Inflammatory macrophage treated with lipopolysaccharide for 1 hour (primary cell): ENCODE measurements around the gene ANXA8.

ENCODE experiments used
- DNase-seq, 2 donors: peaks; one replicate each; pipeline ENCODE4 v3.0.0-alpha.2; 2020 to 2022

The ANXA8 gene

DNA sequence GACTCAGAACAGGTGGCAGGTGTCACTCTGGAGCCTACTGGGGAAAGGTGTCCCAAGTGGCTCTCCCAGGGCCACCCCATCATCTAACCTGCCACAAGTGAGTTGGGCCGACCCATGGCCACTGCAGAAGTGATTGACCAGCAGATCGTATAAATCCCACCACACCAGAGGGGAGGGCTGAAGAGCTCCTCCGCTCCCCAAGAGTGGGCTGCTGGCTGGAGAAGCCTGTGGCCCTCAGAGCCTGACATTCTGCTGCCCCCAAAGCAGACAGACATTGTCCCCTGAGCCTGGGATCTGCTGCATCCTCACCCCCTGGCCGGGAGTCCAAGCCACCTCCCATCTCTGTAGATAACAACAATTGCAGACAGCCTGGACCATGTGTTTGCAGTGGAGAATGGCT is 36.7 kb downstream of the ANXA8 start:
- no peak for DNase-seq

DNA sequence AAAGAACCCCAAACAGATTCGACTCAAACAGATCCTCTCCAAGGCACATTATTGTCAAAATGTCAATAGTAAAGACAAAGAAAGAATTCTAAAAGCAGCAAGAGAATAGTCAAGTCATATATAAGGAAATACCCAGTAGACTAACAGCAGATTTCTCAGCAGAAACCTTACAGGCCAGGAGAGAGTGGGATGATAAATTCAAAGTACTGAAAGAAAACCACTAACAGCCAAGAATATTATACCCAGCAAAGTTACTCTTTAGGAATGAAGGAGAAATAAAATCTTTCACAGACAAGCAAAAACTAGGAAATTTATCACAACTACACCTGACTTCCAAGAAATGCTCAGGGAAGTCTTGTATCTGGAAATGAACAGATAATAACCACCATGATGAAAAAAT is 38.2 kb downstream of the ANXA8 start:
- DNase-seq = no peak

DNA sequence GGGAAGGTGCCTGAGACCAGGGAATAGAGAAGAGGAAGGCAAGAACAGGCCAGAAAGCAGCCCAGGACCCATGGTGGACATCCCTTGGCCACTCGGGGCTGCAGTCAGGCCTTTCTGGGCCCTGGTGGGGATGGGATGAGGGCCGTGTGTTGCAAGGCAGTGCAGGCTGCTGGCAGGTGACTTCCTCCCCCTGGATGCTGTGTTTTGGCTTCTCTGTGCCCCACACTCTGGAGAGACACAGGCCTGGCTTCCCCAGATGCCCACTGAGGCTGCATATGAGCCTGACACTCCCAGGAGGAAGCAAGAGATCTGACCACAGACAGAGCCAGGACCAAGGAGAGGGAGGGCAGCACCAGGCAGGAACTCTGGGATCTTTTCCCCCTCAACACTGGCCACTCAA is 39.9 kb downstream of the ANXA8 start:
- DNase-seq = no peak

DNA sequence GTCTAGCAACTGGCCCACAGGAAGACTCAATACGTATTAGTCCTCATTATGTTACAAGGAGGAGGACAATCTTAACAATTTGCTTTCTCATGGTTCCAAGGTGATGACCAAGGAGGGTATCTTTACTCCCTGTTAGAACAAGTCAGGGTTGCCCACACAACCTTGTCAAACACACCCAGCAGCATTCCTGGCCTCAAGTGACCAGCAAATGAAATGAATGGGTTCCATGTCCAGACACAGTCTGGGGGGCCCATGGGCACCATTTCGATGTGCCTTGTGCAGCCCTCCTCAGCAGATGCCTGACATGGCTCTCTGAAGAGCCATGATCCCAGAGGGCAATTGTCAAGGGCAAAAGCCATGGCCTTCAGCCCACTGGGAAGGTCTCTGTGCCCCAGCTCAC is 40.8 kb downstream of the ANXA8 start:
- no peak for DNase-seq

DNA sequence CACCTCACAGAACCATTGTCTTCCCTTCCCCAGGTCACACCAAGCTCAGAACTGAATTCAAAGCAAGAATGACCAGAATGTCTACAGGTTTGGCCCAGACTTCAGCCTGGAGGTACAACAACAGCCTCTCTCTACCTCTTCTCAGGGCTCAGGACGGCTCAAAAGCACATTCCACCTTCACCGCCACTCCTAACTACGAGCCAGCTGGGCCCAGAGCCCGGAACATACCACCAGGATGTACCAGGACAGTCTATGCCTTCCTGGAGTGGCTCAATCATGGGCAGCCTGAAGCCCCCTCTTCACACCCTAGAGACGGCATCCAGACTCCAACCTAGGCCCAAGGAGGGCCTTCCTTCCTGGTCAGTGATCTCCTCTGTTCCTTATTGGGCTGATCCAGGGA is 41.6 kb downstream of the ANXA8 start:
- DNase-seq = no peak

DNA sequence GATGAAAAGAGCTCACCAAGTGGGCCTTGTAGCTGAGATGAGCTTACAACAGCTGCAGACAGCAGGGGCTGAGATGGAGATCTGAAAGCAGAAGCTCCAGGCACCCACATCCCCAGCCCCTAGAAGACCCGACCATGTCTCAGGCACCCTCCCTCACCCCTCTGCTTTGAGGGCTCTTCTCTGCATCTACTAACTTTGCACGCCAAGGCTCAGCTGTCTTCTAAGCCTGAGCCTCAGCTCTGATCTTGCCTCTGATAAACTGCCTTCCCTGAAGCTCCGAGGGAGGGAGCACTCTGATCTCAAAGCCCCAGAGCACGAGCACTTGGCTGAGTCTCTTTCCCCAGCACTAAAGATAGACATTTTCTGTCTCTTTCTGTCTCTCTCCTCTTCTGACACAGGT is 42.0 kb downstream of the ANXA8 start:
- no peak for DNase-seq

DNA sequence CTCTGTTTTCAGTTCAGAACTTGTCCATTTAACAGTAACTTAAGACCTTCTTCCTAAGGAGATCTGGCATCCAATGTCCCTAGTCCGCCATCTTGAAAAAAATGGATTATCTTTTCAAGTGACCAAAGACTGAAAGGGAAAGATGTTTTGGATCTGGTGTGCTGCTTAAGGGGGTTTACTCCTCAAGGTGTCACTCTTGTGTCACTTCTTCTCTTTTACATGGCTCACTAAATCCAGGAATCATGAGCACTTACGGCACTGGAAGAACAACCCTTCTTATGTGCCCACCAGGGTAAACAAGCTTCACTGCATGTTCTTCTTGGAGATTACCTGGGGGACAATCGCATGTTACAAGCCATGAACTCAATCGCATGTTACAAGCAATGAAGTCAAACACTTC is 43.7 kb downstream of the ANXA8 start:
- no peak for DNase-seq

DNA sequence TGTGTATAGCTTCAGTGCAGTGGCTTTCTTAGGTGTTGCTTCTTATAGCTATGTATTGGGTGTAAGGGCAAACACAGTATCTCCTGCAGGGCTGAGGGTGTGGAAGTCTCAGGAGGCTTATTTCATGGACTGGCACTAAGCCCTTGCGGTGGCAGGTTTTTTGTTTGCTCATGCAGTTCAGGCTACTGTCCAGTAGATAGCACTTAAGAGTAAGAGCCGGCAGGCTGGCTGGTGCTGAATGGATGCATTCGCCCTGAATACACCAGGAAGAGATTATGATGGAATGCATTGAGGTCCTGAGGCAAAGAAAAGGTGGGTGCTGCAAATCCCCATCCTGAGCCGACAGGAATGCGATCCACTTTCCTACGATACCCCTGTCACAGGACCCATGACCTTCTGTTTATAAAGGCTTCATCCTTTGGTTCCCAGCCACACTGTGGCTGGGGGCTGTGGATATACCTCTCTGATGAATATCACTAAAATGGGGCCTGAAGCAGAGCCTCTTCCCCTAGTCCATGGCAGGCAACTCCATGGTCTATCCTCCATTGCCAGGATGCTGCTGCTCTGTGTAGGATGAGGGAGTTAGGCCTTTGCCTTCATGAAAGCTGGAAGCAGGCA is 44.9 kb downstream of the ANXA8 start:
- DNase-seq = peak; percentile 5 to 7

DNA sequence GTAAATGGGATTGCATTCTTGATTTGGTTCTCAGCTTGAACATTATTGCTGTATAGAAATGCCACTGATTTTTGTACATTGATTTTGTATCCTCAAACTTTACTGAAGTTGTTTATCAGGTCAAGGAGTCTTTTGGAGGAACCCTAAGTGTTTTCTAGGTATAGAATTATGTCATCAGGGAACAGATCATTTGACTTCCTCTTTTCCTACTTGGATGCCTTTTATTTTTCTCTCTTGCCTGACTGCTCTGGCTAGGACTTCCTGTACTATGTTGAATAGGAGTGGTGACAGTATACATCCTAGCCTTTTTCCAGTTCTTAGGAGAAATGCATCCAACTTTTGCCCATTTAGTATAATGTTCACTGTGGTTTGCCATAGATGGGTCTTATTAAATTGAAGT is 48.8 kb downstream of the ANXA8 start:
- DNase-seq = peak; percentile 4 to 8

DNA sequence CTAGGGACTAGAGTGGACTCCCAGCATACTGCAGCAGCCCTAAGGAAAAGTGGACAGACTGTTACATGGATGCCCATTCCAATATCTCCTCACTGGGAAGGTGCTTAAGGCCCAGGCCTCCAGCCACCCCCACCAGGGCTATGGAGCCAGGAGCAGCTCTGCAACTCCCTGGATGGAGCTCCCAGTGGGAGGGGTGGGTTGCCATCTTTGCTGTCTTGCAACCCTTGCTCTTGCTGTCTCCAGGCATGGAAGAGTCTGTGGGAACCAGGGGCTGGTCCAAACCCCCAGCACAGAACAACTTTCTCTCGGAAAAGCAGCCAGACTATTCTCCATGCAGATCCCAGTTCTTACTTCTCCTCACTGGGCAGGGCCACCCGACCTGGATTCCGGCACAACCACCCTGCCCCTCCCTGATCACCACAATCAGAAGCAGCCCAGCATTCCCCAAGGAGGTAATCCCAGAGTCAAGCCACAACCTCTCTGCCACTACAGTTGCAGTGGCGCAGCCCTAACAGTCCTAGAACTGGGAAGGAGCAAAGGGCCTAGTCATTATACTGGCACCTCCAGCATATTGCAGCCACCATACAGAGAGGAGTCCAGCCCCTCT is 58.0 kb downstream of the ANXA8 start:
- DNase-seq = no peak

DNA sequence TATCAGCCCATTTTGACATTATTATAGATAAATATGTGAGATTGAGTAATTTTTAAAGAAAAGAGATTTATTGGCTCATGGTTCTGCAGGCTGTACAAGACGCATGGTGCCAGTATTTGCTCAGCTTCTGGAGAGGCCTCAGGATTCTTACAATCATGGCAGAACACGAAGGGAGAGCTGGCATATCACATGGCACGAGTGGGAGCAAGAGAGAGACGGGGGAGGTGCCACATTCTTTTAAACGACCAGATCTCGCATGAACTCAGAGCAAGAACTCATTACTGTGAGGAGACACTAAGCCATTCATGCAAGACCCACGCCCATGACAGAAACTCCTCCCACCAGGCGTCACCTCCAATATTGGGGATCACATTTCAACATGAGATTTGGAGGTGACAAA is 59.7 kb downstream of the ANXA8 start:
- DNase-seq = no peak

DNA sequence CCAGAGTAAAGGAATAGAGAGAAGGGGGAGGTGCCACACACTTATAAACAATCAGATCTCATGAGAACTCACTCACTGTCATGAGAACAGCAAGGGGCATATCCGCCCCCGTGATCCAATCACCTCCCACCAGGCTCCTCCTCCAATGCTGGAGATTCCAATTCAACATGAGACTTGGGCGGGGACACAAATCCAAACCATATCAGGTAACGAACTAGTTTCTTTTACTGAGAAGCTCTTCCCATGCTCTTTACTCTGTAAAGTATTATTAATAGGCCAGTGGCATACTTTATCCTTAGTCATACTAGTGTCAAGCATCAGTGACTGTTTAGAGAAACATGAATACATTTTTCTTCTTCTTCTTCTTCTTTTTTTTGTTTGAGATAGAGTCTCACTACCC is 60.4 kb downstream of the ANXA8 start:
- DNase-seq = no peak

DNA sequence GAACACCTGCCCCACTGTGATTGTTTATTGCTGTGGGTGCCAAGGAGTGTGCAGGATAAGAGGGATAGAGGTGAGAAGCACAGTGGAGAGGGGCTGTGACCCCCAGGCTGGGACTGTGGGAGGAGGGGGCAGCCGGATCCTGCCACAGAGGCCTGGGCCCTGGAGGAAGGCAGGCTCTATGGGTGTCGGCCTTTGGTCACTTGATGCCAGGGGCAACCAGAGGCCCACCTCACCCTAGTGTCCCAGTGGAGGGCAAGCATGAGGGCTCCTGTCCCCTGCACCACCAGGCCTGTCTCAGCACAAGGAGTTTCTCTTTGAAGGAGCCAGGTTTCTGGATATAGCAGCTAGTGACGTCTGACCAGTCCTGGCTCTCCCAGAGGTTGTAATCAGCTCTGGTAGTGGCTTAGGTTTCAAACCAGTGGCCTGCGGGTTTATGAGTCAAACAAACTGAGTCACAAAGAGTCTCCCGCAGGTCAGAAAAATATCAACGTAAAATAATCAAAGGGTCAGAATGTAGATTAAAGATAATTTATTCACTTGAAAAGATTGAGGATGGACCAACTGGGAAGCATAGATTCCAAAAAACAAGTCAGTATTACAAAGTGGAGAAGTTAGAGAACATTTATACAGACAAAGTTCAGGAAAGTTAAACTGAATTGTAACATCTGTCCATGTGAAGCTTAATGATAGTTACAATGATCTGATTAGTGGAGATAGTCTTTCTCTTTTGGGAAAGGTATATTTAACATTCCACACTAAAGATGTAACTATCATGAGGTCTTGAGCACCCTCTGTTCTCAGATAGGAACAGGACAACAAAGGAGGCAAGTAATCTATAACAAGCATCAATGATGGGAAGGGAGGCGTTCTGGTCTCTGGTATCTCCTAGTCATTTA is 62.6 kb downstream of the ANXA8 start:
- DNase-seq = no peak

DNA sequence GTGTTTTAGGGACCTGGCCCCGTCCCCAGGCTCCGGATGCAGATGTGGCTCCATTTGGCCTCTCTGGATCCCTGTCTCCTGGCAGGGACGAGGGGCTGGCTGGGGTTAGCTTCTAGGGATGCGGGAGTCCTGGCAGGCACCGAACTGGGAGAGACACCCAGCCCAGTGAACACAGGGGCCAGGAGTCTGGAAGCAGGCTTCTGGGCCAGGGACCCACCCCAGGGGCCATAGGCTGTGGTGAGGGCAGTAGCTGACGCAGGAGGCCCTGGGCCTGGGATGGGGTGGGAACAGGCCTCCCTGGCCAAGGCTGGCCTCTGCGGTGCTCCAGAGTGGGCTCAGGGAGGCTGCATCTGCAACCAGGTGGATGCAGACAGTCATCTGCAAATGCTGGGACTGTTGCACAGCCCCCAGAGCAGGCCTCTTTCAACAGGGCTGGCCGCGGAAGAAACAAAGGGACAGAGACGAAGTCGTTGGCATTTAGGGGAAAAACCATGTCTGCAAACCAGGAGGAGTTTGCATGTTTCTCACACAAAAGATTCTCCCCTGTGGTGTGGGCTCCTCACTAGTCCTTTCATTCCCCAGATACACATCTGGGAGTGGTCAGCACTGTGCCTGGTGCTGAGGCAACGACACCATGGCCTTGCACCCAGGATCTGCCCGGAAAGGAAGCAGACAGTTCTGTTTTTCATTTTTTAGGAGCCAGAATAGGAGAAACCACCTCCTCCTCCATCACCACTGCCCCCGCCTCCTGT is 63.4 kb downstream of the ANXA8 start:
- DNase-seq = no peak

DNA sequence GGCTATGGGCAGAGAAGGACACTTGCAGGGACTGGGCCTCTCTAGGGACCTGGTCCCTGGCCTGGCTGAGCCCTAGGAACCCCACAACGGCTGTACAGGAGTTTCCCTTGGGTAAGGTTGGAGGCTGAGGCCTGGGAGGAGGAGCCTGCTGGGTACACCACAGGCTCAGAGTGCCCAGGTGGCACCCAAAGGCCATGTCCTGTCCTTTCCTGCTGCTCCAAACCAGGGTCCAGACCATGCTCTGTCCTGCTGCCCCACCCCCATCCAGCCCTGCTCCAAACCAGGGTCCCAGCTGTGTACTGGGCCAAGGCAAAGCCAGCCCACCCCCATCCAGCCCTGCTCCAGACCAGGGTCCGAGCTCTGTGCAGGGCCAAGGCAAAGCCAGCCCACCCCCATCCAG is 64.5 kb downstream of the ANXA8 start:
- DNase-seq = no peak

DNA sequence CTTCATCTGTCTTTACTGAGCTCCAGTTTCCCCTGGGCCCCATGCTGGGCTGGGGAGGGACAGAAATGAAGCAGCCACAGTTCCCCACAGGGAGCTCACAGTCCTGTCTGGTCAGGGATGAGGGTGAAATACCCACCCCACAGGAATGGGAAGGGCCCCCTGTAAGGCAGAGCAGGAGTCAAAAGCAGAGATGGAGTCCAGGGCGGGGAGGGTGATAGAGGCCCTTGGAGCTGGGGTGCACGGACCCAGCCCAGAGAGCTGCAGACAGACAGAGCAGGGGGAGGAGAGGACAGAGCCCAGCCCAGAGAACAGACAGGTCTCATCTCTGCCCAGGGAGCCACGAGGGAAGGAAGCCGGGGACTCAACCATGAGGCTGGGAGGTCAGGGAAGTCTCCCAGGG is 64.9 kb downstream of the ANXA8 start:
- DNase-seq = no peak

DNA sequence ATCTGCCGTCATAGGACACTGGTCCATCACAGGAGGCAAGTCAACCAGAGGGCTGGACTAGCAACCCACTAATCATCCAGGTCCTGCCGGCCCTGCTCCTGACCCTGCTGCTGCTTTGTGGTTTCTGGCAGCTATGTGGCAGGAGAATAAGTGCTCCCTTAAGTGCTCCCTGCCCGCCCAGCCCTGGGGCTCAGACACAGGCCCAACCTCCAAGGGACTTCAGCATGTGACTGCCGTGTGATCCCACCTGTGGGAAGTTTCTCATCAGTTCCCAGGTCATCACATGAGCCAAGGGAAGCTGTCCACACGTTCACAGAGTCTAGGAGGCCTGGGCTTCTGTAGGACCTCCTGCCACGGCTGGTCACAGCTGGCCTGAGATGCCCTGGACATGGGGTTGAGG is 65.6 kb downstream of the ANXA8 start:
- no peak for DNase-seq
